ENCODE measurements around the gene IL17B. TPM values are rescaled to one million over a fixed set of nuclear protein-coding genes. Genes with fewer than 3 reads are reported as not detected.

Gene IL17B
- total RNA-seq, 1 experiment from 2014 or later: not detected

DNA sequence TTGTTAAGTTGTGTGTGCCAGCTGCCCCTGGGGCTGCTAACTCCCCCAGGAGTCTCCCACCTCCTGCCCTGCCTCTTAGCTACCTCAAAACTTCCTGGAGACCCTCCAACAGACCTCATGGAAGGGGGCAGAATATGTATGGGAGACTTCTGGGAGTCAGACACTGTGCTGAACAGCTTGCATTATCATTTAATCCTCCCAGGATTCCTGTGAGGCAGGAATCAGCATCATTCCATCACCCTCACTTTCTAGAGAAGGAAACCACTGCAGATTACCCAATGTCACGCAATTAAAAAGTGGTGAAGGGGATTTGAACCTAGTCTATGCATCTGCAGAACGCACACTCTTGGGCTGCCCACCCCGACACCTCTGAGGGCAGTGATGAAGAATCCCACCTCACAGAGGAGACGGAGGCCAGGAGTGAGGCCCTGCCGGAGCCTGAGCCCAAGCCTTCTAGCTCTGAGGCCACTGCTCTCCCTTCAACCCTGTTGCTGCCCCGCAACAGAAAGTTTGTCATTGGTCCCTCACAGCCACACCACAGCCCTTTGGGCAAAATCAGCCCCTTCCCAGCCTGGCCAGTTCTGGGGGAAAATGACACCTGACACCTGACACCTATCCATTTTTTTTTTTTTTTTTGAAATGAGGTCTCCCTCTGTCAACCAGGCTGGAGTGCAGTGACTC is 30.3 kb upstream of the IL17B start:
- no peak overlapping the region for H3K27ac ChIP-seq (ENCODE audit: insufficient read length, low read depth, low read length)

More for the DNA sequence above, 30.3 kb upstream of the IL17B start:
- Histone ChIP-seq H3K14ac (ENCODE audit: insufficient read depth, low read length) (no peak overlapping the region), H4K91ac (ENCODE audit: insufficient read length, low read depth, low read length) (no peak overlapping the region), H4K20me1 (ENCODE audit: control insufficient read depth, insufficient read depth, insufficient read length) (no peaks in the 10 kb centered on the region), H4K5ac (ENCODE audit: insufficient read length, low read depth, low read length) (no peak overlapping the region), H2BK20ac (ENCODE audit: low read depth, low read length, poor library complexity, severe bottlenecking) (no peak overlapping the region), H2BK120ac (ENCODE audit: low read depth, low read length, poor library complexity, severe bottlenecking) (no peak overlapping the region), H2BK12ac (ENCODE audit: insufficient read length, low read depth, low read length) (no peak overlapping the region), H3K27me3 (ENCODE audit: insufficient read depth, low read length) (no peaks in the 10 kb centered on the region), H2AK5ac (ENCODE audit: insufficient read length, low read length) (no peak overlapping the region), H3K9me3 (ENCODE audit: control insufficient read depth, low read depth, low read length) (no peaks in the 10 kb centered on the region), H2AFZ (ENCODE audit: low read length) (no peak overlapping the region), H2BK15ac (ENCODE audit: low read depth, low read length) (no peak overlapping the region), H2BK5ac (ENCODE audit: insufficient read length, low read length) (no peak overlapping the region), H3T11ph (ENCODE audit: low read length) (no peak overlapping the region), H3K79me1 (ENCODE audit: insufficient read depth, low read depth, low read length, poor library complexity, severe bottlenecking) (no peaks in the 10 kb centered on the region), H3K9ac (ENCODE audit: extremely low read depth, insufficient read length, low read length) (no peak overlapping the region), H3K23me2 (ENCODE audit: insufficient read length, low read depth, low read length, poor library complexity, severe bottlenecking) (no peaks in the 10 kb centered on the region), H3K4me1 (ENCODE audit: insufficient read depth, low read length) (no peaks in the 10 kb centered on the region; the same call in 1 of the 2 replicates), H3K4ac (ENCODE audit: low read depth, low read length) (no peak overlapping the region), H3K56ac (ENCODE audit: insufficient read length, low read depth, low read length) (no peak overlapping the region), H3K4me2 (ENCODE audit: insufficient read depth, insufficient read length, low read length) (no peak overlapping the region), H3K18ac (ENCODE audit: insufficient read length, low read depth, low read length) (no peak overlapping the region), H3K79me2 (ENCODE audit: insufficient read depth, low read length) (no peaks in the 10 kb centered on the region), H4K8ac (replicated peaks; ENCODE audit: insufficient read length, low read depth, low read length) (no peak overlapping the region), H3K23ac (ENCODE audit: insufficient read length, low read depth, low read length) (no peak overlapping the region)
- Mint-ChIP-seq H3K9me3 (no peaks in the 10 kb centered on the region), H3K36me3 (ENCODE audit: insufficient read depth in 1 of 3, low read depth in 3 of 3) (no peaks in the 10 kb centered on the region), H3K27ac (peak overlapping the region in 1 of 3 experiments; percentile 27; a peak in 1 of 7 replicates), H3K4me3 (no peak overlapping the region), H3K4me1 (peaks cover 29 to 41% of the 10 kb centered on the region in 2 experiments), H3K27me3 (ENCODE audit: low read depth) (no peaks in the 10 kb centered on the region)
- WGBS (ENCODE audit: extremely low coverage, insufficient read length, low lambda C conversion rate): no CpG with 5 or more reads among the region's 6 CpGs
- TF ChIP-seq, protein P1, sequence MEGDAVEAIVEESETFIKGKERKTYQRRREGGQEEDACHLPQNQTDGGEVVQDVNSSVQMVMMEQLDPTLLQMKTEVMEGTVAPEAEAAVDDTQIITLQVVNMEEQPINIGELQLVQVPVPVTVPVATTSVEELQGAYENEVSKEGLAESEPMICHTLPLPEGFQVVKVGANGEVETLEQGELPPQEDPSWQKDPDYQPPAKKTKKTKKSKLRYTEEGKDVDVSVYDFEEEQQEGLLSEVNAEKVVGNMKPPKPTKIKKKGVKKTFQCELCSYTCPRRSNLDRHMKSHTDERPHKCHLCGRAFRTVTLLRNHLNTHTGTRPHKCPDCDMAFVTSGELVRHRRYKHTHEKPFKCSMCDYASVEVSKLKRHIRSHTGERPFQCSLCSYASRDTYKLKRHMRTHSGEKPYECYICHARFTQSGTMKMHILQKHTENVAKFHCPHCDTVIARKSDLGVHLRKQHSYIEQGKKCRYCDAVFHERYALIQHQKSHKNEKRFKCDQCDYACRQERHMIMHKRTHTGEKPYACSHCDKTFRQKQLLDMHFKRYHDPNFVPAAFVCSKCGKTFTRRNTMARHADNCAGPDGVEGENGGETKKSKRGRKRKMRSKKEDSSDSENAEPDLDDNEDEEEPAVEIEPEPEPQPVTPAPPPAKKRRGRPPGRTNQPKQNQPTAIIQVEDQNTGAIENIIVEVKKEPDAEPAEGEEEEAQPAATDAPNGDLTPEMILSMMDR (conservative IDR thresholded peaks at IDR 0.05): no peak
- DNase-seq: peak; percentile 71

Data from H9 (cell line).